ENCODE results near the gene HBP1. TPM values are rescaled to one million over a fixed set of nuclear protein-coding genes. Genes with fewer than 3 reads are reported as not detected.
"Not testable (repeated sequence)": the region's sequence is repeated elsewhere in the genome, so short reads cannot be mapped to it uniquely, and the experiment has no call there.

Gene HBP1
- total and polyA plus RNA-seq, 2 experiments from 2014 or later: 47.7 to 84.7 TPM

DNA sequence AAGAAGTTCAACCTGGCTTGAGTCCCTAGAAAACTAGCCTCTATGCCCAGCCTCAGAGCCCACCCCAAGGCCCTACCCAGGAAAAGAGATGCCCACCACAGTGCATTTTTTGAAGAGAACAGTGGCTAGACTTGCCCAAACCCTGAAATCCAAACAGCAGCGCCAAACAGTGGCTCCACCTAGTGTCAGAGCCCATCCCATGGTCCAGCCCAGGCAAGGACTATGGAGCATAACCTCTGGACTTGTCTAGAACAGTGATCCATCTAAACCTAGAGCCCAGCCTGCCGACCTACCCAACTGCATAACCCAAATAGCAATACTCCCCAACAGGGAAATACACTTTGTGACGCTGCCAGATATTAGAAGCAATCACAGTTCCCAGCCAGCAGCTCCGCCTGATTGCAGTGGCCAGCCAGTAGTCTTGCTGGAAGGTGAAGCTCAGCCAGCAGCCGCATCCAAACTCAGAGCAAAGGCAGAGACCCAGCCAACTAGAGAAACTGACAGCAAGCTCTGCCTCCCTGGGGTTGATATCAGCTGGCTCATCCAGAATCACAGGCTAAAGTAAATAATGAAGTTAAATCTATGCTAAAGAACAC lies 44.5 kb downstream of the HBP1 start:
- Histone ChIP-seq H3K4me3 (no peak overlapping the region), H2AFZ (no peak overlapping the region), H3K9me3 (ENCODE audit: low read depth) (no peaks in the 10 kb centered on the region), H3K27me3 (no peaks in the 10 kb centered on the region), H3K4me2 (no peak overlapping the region), H3K9me2 (replicated peaks; ENCODE audit: insufficient read depth) (no peaks in the 10 kb centered on the region), H4K20me1 (ENCODE audit: insufficient read depth, poor library complexity, severe bottlenecking) (no peaks in the 10 kb centered on the region), H3K79me2 (no peaks in the 10 kb centered on the region), H3K27ac (no peak overlapping the region), H3K36me3 (replicated peaks; ENCODE audit: insufficient read depth, low read depth) (no peaks in the 10 kb centered on the region), H3K4me1 (ENCODE audit: insufficient read depth) (no peaks in the 10 kb centered on the region)
- TF ChIP-seq EZH2phosphoT487 (IDR thresholded peaks at IDR 0.05; ENCODE audit: low read depth, severe bottlenecking, unreplicated experiment): no peak
- TF ChIP-seq EZH2 (IDR thresholded peaks at IDR 0.05; ENCODE audit: borderline replicate concordance): no peak
- no peak for TF ChIP-seq CTCF (IDR thresholded peaks at IDR 0.05; ENCODE audit: poor library complexity)
- no peak for DNase-seq (ENCODE audit: low spot score)
- WGBS (ENCODE audit: low lambda C conversion rate, missing lambda C conversion rate): 96% methylated on average over 5 of the region's 5 CpGs

DNA sequence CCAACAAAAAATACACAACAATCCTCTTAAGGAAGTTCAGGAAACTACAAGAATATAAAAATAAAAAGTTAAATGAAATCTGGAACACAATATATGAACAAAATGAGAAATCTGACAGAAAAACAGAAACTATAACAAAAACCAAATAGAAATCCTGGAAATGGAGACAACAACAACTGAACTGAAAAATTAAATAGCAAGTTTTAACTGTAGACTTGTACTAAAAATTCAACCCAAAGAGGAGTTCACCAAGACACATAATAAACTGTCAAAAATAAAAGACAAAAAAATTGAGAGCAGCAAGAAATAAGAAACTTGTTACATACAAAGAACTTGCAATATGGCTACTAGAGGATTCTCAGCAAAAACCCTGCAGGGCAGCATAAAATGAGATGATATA lies 45.1 kb downstream of the HBP1 start:
- Histone ChIP-seq H3K4me3 (no peak overlapping the region), H4K20me1 (ENCODE audit: insufficient read depth, poor library complexity, severe bottlenecking) (no peaks in the 10 kb centered on the region), H3K9me2 (replicated peaks; ENCODE audit: insufficient read depth) (peaks cover under 1% of the 10 kb centered on the region), H3K4me2 (no peak overlapping the region), H3K36me3 (replicated peaks; ENCODE audit: insufficient read depth, low read depth) (no peaks in the 10 kb centered on the region), H3K9me3 (ENCODE audit: low read depth) (no peaks in the 10 kb centered on the region), H3K27me3 (no peaks in the 10 kb centered on the region), H3K4me1 (ENCODE audit: insufficient read depth) (no peaks in the 10 kb centered on the region), H3K27ac (no peak overlapping the region), H2AFZ (no peak overlapping the region), H3K79me2 (no peaks in the 10 kb centered on the region)
- TF ChIP-seq EZH2phosphoT487 (IDR thresholded peaks at IDR 0.05; ENCODE audit: low read depth, severe bottlenecking, unreplicated experiment): no peak
- DNase-seq (ENCODE audit: low spot score): no peak

DNA sequence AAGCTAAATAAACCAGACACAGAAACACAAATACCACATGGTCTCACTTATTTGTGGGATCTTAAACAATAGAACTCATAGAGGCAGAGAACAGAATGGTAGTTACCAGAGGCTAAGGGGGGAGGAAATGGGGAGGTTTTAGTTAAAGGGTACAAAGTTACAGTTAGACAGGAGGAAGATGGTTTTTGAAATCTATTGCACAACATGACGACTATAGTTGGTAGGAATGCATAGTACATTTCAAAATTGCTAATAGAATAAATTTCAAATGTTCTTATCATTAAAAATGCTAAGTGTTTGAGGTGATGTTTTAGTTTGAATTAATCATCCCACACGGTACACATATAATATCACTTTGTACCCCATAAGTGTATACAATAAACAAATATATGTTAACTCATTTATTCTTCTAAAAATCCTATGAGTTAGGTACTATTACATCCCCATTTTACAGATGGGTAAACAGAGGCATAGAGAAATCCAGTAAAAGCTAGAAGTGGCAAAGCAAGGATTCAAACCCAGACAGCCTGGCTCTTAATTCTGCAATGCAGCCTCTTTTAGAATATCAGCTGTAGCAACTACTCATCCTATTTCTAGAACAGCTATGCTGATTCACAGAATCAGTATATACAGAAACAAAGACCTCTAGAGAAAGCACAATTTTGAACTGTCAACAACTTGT lies 50.9 kb downstream of the HBP1 start:
- no peaks in the 10 kb centered on the region for H3K36me3 ChIP-seq (replicated peaks; ENCODE audit: insufficient read depth, low read depth)
- H3K4me1 ChIP-seq (ENCODE audit: insufficient read depth): no peaks in the 10 kb centered on the region
- 98% methylated on average over 2 of the region's 2 CpGs for WGBS (ENCODE audit: low lambda C conversion rate, missing lambda C conversion rate)
- H3K9me2 ChIP-seq (replicated peaks; ENCODE audit: insufficient read depth): peaks cover 4% of the 10 kb centered on the region
- H3K27ac ChIP-seq: no peak overlapping the region
- H2AFZ ChIP-seq: no peak overlapping the region
- H4K20me1 ChIP-seq (ENCODE audit: insufficient read depth, poor library complexity, severe bottlenecking): no peaks in the 10 kb centered on the region
- H3K4me2 ChIP-seq: no peak overlapping the region
- TF ChIP-seq EZH2 (IDR thresholded peaks at IDR 0.05; ENCODE audit: borderline replicate concordance) (no peak), CTCF (IDR thresholded peaks at IDR 0.05; ENCODE audit: poor library complexity) (no peak), EZH2phosphoT487 (IDR thresholded peaks at IDR 0.05; ENCODE audit: low read depth, severe bottlenecking, unreplicated experiment) (no peak)
- H3K9me3 ChIP-seq (ENCODE audit: low read depth): no peaks in the 10 kb centered on the region
- no peaks in the 10 kb centered on the region for H3K27me3 ChIP-seq
- H3K4me3 ChIP-seq: no peak overlapping the region
- no peak for DNase-seq (ENCODE audit: low spot score)
- no peaks in the 10 kb centered on the region for H3K79me2 ChIP-seq

DNA sequence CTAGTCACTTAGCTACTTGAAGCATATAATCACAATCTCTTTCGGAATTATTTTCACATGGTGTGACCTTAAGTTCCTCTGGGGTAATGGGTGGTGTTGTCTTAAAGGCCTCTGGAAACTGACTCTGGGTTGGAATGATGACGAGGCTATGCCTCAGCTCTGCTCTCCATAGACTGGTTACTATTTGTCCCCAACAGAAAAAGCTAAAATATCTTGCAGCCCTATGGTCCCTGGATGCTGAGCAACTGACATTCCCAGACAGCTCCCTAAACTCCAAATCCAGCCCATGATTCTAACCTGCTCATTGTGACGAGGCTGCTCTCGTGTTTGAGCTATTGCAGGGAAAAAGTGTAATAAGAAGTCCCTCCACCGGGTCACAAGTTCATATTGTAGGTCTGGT lies 51.6 kb downstream of the HBP1 start:
- 94% methylated on average over 5 of the region's 5 CpGs for WGBS (ENCODE audit: low lambda C conversion rate, missing lambda C conversion rate)
- H3K27ac ChIP-seq: no peak overlapping the region
- H3K9me3 ChIP-seq (ENCODE audit: low read depth): no peaks in the 10 kb centered on the region
- H3K27me3 ChIP-seq: no peaks in the 10 kb centered on the region
- no peak overlapping the region for H3K4me3 ChIP-seq
- no peaks in the 10 kb centered on the region for H3K4me1 ChIP-seq (ENCODE audit: insufficient read depth)
- no peak for DNase-seq (ENCODE audit: low spot score)
- H3K9me2 ChIP-seq (replicated peaks; ENCODE audit: insufficient read depth): peaks cover 4% of the 10 kb centered on the region
- H3K79me2 ChIP-seq: no peaks in the 10 kb centered on the region
- H3K36me3 ChIP-seq (replicated peaks; ENCODE audit: insufficient read depth, low read depth): no peaks in the 10 kb centered on the region
- TF ChIP-seq EZH2phosphoT487 (IDR thresholded peaks at IDR 0.05; ENCODE audit: low read depth, severe bottlenecking, unreplicated experiment) (no peak), EZH2 (IDR thresholded peaks at IDR 0.05; ENCODE audit: borderline replicate concordance) (no peak), CTCF (IDR thresholded peaks at IDR 0.05; ENCODE audit: poor library complexity) (no peak)
- H4K20me1 ChIP-seq (ENCODE audit: insufficient read depth, poor library complexity, severe bottlenecking): no peaks in the 10 kb centered on the region
- no peak overlapping the region for H3K4me2 ChIP-seq
- H2AFZ ChIP-seq: no peak overlapping the region

GRCh38 chr7:107220806-107221205 lies 52.0 kb downstream of the HBP1 start:
- H3K9me3 ChIP-seq (ENCODE audit: low read depth); H2AFZ ChIP-seq; H3K4me3 ChIP-seq; H3K36me3 ChIP-seq (replicated peaks; ENCODE audit: insufficient read depth, low read depth); H3K4me1 ChIP-seq (ENCODE audit: insufficient read depth); H3K9me2 ChIP-seq (replicated peaks; ENCODE audit: insufficient read depth); H3K4me2 ChIP-seq; DNase-seq (ENCODE audit: low spot score); H4K20me1 ChIP-seq (ENCODE audit: insufficient read depth, poor library complexity, severe bottlenecking); H3K79me2 ChIP-seq; H3K27ac ChIP-seq; H3K27me3 ChIP-seq: not testable (repeated sequence)
- 100% methylated on average over 5 of the region's 6 CpGs for WGBS (ENCODE audit: low lambda C conversion rate, missing lambda C conversion rate)

Data from hepatocyte (in vitro differentiated cells).